ENCODE results near the gene TMEM150A. TPM values are rescaled to one million over a fixed set of nuclear protein-coding genes. Genes with fewer than 3 reads are reported as not detected.

The TMEM150A gene
- total RNA-seq, 5 donors from 2014 or later (not counting 1 experiment from before 2014, with no cell fraction given), result 8.4 to 17.1 (median 16.2) TPM

GRCh38 chr2:85648619-85649018 is 46.1 kb upstream of the TMEM150A start:
- 100% methylated on average over 1 of the region's 2 CpGs for WGBS (ENCODE audit: insufficient coverage)
- ChIA-PET CTCF (no interaction called here), POLR2A (no interaction called here)
- Histone ChIP-seq H3K27ac (ENCODE audit: low read length) (no peak overlapping the region), H3K4me3 (ENCODE audit: control insufficient read depth in 1 of 2, extremely low read depth in 1 of 2, low read length in 1 of 2) (no peak overlapping the region), H3K36me3 (ENCODE audit: control insufficient read depth in 2 of 2, extremely low read depth in 1 of 2, insufficient read depth in 1 of 2, low read length in 1 of 2) (peaks cover 9 to 84% of the 10 kb centered on the region in 2 donors), H3K9me3 (no peaks in the 10 kb centered on the region), H3K4me1 (ENCODE audit: control insufficient read depth in 1 of 2, extremely low read depth in 1 of 2, insufficient read depth in 2 of 2, low read length in 2 of 2) (no peaks in the 10 kb centered on the region), H3K27me3 (replicated peaks in 1 of 2; ENCODE audit: control insufficient read depth in 2 of 2, extremely low read depth in 1 of 2, insufficient read depth in 2 of 2, low read length in 1 of 2) (no peaks in the 10 kb centered on the region)
- ATAC-seq (replicated peaks in 1 of 4) (no peak), DNase-seq (peak in 2 of 35 experiments; percentile 9 to 20)
- Mint-ChIP-seq H3K9me3 (no peaks in the 10 kb centered on the region), H3K4me1 (no peaks in the 10 kb centered on the region), H3K4me3 (no peak overlapping the region), H3K36me3 (peaks cover 50% of the 10 kb centered on the region), H3K27ac (no peak overlapping the region), H3K27me3 (no peaks in the 10 kb centered on the region)

- no peaks in the 10 kb centered on the region for H3K27me3 ChIP-seq (replicated peaks in 1 of 2; ENCODE audit: control insufficient read depth in 2 of 2, extremely low read depth in 1 of 2, insufficient read depth in 2 of 2, low read length in 1 of 2)
- Mint-ChIP-seq H3K36me3 (peaks cover 47% of the 10 kb centered on the region), H3K4me1 (no peaks in the 10 kb centered on the region), H3K4me3 (no peak overlapping the region), H3K9me3 (no peaks in the 10 kb centered on the region), H3K27ac (no peak overlapping the region), H3K27me3 (no peaks in the 10 kb centered on the region)
- H3K27ac ChIP-seq (ENCODE audit: low read length), result no peak overlapping the region
- POLR2A ChIA-PET, result no interaction called here
- CTCF ChIA-PET, result interaction anchor here in 1 of 2 donors (1.5 kb wide), 1 partner anchor 10 kb away, joined by 5 read pairs; no protein-coding TSS in a partner anchor
- no peaks in the 10 kb centered on the region for H3K4me1 ChIP-seq (ENCODE audit: control insufficient read depth in 1 of 2, extremely low read depth in 1 of 2, insufficient read depth in 2 of 2, low read length in 2 of 2)
- no peak for ATAC-seq (replicated peaks in 1 of 4)
- 90% methylated on average over 9 of the region's 10 CpGs for WGBS (ENCODE audit: insufficient coverage)
- no peak for DNase-seq
- H3K9me3 ChIP-seq, result no peaks in the 10 kb centered on the region
- H3K36me3 ChIP-seq (ENCODE audit: control insufficient read depth in 2 of 2, extremely low read depth in 1 of 2, insufficient read depth in 1 of 2, low read length in 1 of 2), result peaks cover 9 to 85% of the 10 kb centered on the region in 2 donors
- H3K4me3 ChIP-seq (ENCODE audit: control insufficient read depth in 1 of 2, extremely low read depth in 1 of 2, low read length in 1 of 2), result no peak overlapping the region
These were observed 45.5 kb upstream of the TMEM150A start for GRCh38 chr2:85647823-85648526.

GRCh38 chr2:85646166-85646565 is 43.7 kb upstream of the TMEM150A start:
- H3K36me3 Mint-ChIP-seq, result peaks cover 51% of the 10 kb centered on the region
- H3K27ac ChIP-seq (ENCODE audit: low read length), result no peak overlapping the region
- no peaks in the 10 kb centered on the region for H3K9me3 Mint-ChIP-seq
- WGBS (ENCODE audit: insufficient coverage), result no CpG with 5 or more reads among the region's 2 CpGs
- H3K9me3 ChIP-seq, result no peaks in the 10 kb centered on the region
- peaks cover 0 to 12% (median 6%) of the 10 kb centered on the region in 3 donors for H3K4me1 Mint-ChIP-seq
- no peak overlapping the region for H3K27ac Mint-ChIP-seq
- no peaks in the 10 kb centered on the region for H3K27me3 Mint-ChIP-seq
- no peak for ATAC-seq (replicated peaks in 1 of 4)
- no peak overlapping the region for H3K4me3 Mint-ChIP-seq
- ChIA-PET CTCF (interaction anchor here in 1 of 2 donors (0.6 kb wide), 2 partner anchors 9 to 395 kb away, joined by 3 to 4 read pairs; no protein-coding TSS in a partner anchor), POLR2A (no interaction called here)
- DNase-seq, result no peak
- no peaks in the 10 kb centered on the region for H3K4me1 ChIP-seq (ENCODE audit: control insufficient read depth in 1 of 2, extremely low read depth in 1 of 2, insufficient read depth in 2 of 2, low read length in 2 of 2)
- peaks cover 22 to 88% of the 10 kb centered on the region in 2 donors for H3K36me3 ChIP-seq (ENCODE audit: control insufficient read depth in 2 of 2, extremely low read depth in 1 of 2, insufficient read depth in 1 of 2, low read length in 1 of 2)
- H3K27me3 ChIP-seq (replicated peaks in 1 of 2; ENCODE audit: control insufficient read depth in 2 of 2, extremely low read depth in 1 of 2, insufficient read depth in 2 of 2, low read length in 1 of 2), result no peaks in the 10 kb centered on the region
- no peak overlapping the region for H3K4me3 ChIP-seq (ENCODE audit: control insufficient read depth in 1 of 2, extremely low read depth in 1 of 2, low read length in 1 of 2)

- Histone ChIP-seq H3K36me3 (ENCODE audit: control insufficient read depth in 2 of 2, extremely low read depth in 1 of 2, insufficient read depth in 1 of 2, low read length in 1 of 2) (peaks cover 22 to 94% of the 10 kb centered on the region in 2 donors), H3K4me3 (ENCODE audit: control insufficient read depth in 1 of 2, extremely low read depth in 1 of 2, low read length in 1 of 2) (no peak overlapping the region), H3K27me3 (replicated peaks in 1 of 2; ENCODE audit: control insufficient read depth in 2 of 2, extremely low read depth in 1 of 2, insufficient read depth in 2 of 2, low read length in 1 of 2) (no peaks in the 10 kb centered on the region), H3K9me3 (no peaks in the 10 kb centered on the region), H3K4me1 (ENCODE audit: control insufficient read depth in 1 of 2, extremely low read depth in 1 of 2, insufficient read depth in 2 of 2, low read length in 2 of 2) (no peaks in the 10 kb centered on the region), H3K27ac (ENCODE audit: low read length) (no peak overlapping the region)
- Mint-ChIP-seq H3K27ac (no peak overlapping the region), H3K4me1 (peaks cover 0 to 15% (median 6%) of the 10 kb centered on the region in 3 donors), H3K36me3 (peaks cover 58% of the 10 kb centered on the region), H3K9me3 (no peaks in the 10 kb centered on the region), H3K4me3 (no peak overlapping the region), H3K27me3 (no peaks in the 10 kb centered on the region)
- no peak for ATAC-seq (replicated peaks in 1 of 4)
- DNase-seq, result no peak
- POLR2A ChIA-PET, result interaction anchor here in 1 of 2 donors (0.5 to 0.6 kb wide), 2 partner anchors 78 to 308 kb away, joined by 3 to 4 read pairs; no protein-coding TSS in a partner anchor
- CTCF ChIA-PET, result interaction anchor here in 1 of 2 donors (0.7 kb wide), 1 partner anchor 450 kb away, joined by 4 read pairs; no protein-coding TSS in a partner anchor
- 96% methylated on average over 6 of the region's 8 CpGs for WGBS (ENCODE audit: insufficient coverage)
These were observed 42.4 kb upstream of the TMEM150A start for GRCh38 chr2:85644909-85645308.

- Histone ChIP-seq H3K4me1 (ENCODE audit: control insufficient read depth in 1 of 2, extremely low read depth in 1 of 2, insufficient read depth in 2 of 2, low read length in 2 of 2) (no peaks in the 10 kb centered on the region), H3K9me3 (no peaks in the 10 kb centered on the region), H3K27me3 (replicated peaks in 1 of 2; ENCODE audit: control insufficient read depth in 2 of 2, extremely low read depth in 1 of 2, insufficient read depth in 2 of 2, low read length in 1 of 2) (no peaks in the 10 kb centered on the region), H3K4me3 (ENCODE audit: control insufficient read depth in 1 of 2, extremely low read depth in 1 of 2, low read length in 1 of 2) (no peak overlapping the region), H3K27ac (ENCODE audit: low read length) (peak overlapping the region; percentile 29), H3K36me3 (ENCODE audit: control insufficient read depth in 2 of 2, extremely low read depth in 1 of 2, insufficient read depth in 1 of 2, low read length in 1 of 2) (peaks cover 23 to 92% of the 10 kb centered on the region in 2 donors)
- peaks cover 0 to 15% (median 6%) of the 10 kb centered on the region in 3 donors for H3K4me1 Mint-ChIP-seq
- H3K27me3 Mint-ChIP-seq, result no peaks in the 10 kb centered on the region
- DNase-seq (no peak), ATAC-seq (replicated peaks in 1 of 4) (no peak)
- no peak overlapping the region for H3K4me3 Mint-ChIP-seq
- peaks cover 46% of the 10 kb centered on the region for H3K36me3 Mint-ChIP-seq
- ChIA-PET CTCF (interaction anchor here in 1 of 2 donors (0.7 kb wide), 1 partner anchor 132 kb away, joined by 3 read pairs; no protein-coding TSS in a partner anchor), POLR2A (no interaction called here)
- WGBS (ENCODE audit: insufficient coverage), result 20% methylated on average over 1 of the region's 3 CpGs
- peak overlapping the region; percentile 12 to 37 for H3K27ac Mint-ChIP-seq
- H3K9me3 Mint-ChIP-seq, result no peaks in the 10 kb centered on the region
These were observed 40.2 kb upstream of the TMEM150A start for GRCh38 chr2:85642725-85643124.

- H3K27me3 Mint-ChIP-seq, result no peaks in the 10 kb centered on the region
- ATAC-seq (replicated peaks in 1 of 4) (no peak), DNase-seq (no peak)
- CTCF ChIA-PET, result interaction anchor here in 1 of 2 donors (0.6 to 3.0 kb wide), 2 partner anchors 20 to 71 kb away, joined by 5 to 48 read pairs; no protein-coding TSS in a partner anchor
- peaks cover 52% of the 10 kb centered on the region for H3K36me3 Mint-ChIP-seq
- H3K27ac Mint-ChIP-seq, result peak overlapping the region in 1 of 2 donors; percentile 35
- Histone ChIP-seq H3K4me3 (ENCODE audit: control insufficient read depth in 1 of 2, extremely low read depth in 1 of 2, low read length in 1 of 2) (no peak overlapping the region), H3K27ac (ENCODE audit: low read length) (no peak overlapping the region), H3K9me3 (no peaks in the 10 kb centered on the region), H3K27me3 (replicated peaks in 1 of 2; ENCODE audit: control insufficient read depth in 2 of 2, extremely low read depth in 1 of 2, insufficient read depth in 2 of 2, low read length in 1 of 2) (no peaks in the 10 kb centered on the region), H3K36me3 (ENCODE audit: control insufficient read depth in 2 of 2, extremely low read depth in 1 of 2, insufficient read depth in 1 of 2, low read length in 1 of 2) (peaks cover 15 to 88% of the 10 kb centered on the region in 2 donors), H3K4me1 (ENCODE audit: control insufficient read depth in 1 of 2, extremely low read depth in 1 of 2, insufficient read depth in 2 of 2, low read length in 2 of 2) (peaks cover 0 to 2% of the 10 kb centered on the region in 2 experiments)
- H3K4me1 Mint-ChIP-seq, result peaks cover 17 to 20% (median 17%) of the 10 kb centered on the region in 3 donors
- WGBS (ENCODE audit: insufficient coverage), result 98% methylated on average over 3 of the region's 4 CpGs
- POLR2A ChIA-PET, result interaction anchor here in 1 of 2 donors (0.6 kb wide), 1 partner anchor 20 kb away, joined by 11 read pairs; no protein-coding TSS in a partner anchor
- no peak overlapping the region for H3K4me3 Mint-ChIP-seq
- H3K9me3 Mint-ChIP-seq, result no peaks in the 10 kb centered on the region
These were observed 33.1 kb upstream of the TMEM150A start for GRCh38 chr2:85635636-85636035.

Measured in T-cell (primary cell).